Skin epidermis (tissue), 12 donors: Measurements from ENCODE around the gene TMED1.
"Not testable (repeated sequence)": the region's sequence is repeated elsewhere in the genome, so short reads cannot be mapped to it uniquely, and the experiment has no call there.

ENCODE experiments used
- H3K27ac ChIP-seq, 21 experiments: fragments of 200-600 bp; sonication (generic) in 11 of 21; one replicate each; pipeline ENCODE4 v1.5.0; 2020; ENCODE audit warnings: mild to moderate bottlenecking in 3 of 21, inconsistent platforms in 2 of 21, moderate library complexity in 2 of 21
- H3K4me3 ChIP-seq, 7 experiments: fragments of 200-600 bp; sonication (generic) in 2 of 7; one replicate each; pipeline ENCODE4 v1.5.0; 2020; ENCODE audit warnings: inconsistent platforms in 2 of 7, mild to moderate bottlenecking in 2 of 7, moderate library complexity in 1 of 7

The TMED1 gene, protein sequence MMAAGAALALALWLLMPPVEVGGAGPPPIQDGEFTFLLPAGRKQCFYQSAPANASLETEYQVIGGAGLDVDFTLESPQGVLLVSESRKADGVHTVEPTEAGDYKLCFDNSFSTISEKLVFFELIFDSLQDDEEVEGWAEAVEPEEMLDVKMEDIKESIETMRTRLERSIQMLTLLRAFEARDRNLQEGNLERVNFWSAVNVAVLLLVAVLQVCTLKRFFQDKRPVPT

DNA sequence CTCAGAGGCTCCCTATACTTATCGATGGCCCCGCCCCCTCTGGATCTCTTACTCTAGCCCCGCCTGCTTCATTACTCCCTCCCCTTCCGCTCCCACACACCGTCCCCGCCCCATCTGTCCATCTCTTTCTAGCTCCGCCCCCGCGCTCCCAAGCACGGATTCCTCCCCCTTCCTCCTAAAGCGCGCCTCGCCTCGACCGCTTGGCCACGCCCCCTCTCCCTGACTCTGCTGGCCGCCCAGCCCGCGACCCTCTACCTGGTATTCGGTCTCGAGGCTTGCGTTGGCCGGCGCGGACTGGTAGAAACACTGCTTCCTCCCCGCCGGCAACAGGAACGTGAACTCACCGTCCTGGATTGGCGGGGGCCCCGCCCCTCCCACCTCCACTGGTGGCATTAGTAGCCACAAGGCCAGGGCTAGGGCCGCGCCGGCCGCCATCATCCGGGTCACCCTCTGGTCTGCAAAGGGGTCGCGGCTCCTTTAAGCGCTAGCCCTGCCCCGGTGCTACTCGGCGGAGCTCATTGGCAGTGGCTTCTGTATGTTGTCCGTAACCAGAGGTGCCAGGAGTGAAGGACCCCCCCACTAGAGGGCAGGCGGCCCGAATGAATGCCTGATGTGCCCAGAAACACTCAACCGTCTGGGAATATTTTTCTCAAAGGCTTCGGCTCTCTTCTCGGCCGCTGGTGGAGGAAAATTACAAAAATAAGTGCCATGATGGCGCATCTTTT is at the start of gene TMED1:
Gene TMED1, minus strand, starts transcription at position 459 of the 725 bp plus-strand sequence. Its CDS starts 21 bp downstream, at position 438.
- H3K4me3 ChIP-seq: peak within 1 kb of the TSS; percentile 50 to 87 (median 58)
- H3K27ac ChIP-seq: peak within 1 kb of the TSS; percentile 81 to 99 (median 96)

DNA sequence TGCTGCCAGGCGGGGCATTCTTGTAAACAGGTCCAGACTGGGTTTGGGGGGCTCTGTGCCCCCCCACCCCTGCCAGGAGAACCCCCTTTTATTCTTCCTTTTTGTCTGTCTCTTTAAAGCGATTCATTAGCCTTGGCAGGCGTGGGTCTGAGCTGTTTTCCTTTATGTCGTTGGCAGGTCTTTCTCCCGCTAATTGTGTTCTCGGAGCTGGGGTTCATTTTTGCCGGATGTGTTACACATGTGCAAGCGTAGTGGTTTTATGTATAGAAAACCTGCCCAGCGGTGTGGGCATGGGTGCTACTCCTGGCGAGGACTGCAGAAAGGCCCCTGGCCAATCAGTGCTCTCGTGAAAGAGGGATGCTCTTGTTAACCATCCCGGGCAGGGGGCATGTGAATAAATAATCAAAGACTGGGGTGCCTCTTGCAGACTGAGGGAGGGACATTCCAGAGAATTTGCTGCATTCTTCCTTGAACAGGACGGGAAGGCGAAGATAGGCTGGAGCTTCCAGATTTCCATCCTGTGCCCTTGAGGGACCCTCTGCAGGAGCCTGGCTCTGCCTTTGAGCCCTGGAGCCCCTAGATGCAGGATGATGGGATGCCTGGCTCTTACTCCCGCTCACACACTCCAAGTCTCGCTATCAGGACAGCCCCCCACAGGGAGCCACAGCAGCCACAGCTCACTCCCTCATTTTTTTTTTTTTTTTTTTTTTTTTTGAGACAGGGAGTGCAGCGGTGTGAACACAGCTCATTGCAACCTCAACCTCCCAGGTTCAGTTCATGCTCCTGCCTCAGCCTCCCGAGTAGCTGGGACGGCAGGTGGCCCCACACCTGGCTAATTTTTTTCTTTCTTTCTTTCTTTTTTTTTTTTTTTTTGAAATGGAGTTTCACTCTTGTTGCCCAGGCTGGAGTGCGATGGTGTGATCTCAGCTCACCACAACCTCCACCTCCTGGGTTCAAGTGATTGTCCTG is 49.5 kb upstream of the TMED1 start:
- H3K4me3 ChIP-seq: no peak overlapping the region
- H3K27ac ChIP-seq: peak overlapping the region in 4 of 21 experiments; percentile 0 to 52 (median 27)

DNA sequence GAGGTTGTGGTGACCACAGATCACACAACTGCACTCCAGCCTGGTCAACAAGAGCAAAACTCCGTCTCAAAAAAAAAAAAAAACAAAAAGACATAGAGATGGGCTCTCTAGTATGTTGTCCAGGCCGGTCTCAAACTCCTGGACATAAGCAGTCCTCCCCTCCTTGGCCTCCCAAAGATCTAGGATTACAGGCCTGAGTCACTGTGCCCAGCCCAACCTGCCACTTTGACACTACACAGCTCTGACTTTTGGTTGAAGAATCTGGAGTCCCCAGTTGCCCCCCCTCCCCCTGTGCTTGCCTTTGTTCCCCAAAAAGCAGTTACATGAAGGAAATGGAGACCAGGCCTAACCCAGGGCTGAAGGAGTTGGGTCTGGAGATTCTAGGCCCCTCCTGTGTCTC is 48.3 kb upstream of the TMED1 start:
- H3K27ac ChIP-seq: peak overlapping the region in 3 of 21 experiments; percentile 0 to 52 (median 13)

DNA sequence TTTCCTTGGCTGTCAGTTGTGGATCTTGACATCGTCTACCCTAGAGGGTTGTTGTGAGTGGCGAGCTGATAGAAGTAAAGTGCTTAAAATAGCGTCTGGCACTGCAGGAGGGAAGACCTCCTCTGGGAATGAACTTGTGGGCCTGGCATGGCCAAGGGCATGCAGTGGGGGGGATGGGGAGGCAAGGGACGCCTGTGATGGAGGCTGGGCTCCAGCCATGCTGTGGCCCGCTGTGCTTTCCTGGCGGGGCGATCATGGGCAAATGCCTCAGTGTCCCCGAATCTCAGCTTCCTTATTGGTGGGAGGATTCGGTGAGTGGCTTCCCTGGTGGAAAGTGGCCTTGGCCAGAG is 46.1 kb upstream of the TMED1 start:
- no peak overlapping the region for H3K4me3 ChIP-seq
- no peak overlapping the region for H3K27ac ChIP-seq

More for the DNA sequence above, 48.3 kb upstream of the TMED1 start:
- no peak overlapping the region for H3K4me3 ChIP-seq

DNA sequence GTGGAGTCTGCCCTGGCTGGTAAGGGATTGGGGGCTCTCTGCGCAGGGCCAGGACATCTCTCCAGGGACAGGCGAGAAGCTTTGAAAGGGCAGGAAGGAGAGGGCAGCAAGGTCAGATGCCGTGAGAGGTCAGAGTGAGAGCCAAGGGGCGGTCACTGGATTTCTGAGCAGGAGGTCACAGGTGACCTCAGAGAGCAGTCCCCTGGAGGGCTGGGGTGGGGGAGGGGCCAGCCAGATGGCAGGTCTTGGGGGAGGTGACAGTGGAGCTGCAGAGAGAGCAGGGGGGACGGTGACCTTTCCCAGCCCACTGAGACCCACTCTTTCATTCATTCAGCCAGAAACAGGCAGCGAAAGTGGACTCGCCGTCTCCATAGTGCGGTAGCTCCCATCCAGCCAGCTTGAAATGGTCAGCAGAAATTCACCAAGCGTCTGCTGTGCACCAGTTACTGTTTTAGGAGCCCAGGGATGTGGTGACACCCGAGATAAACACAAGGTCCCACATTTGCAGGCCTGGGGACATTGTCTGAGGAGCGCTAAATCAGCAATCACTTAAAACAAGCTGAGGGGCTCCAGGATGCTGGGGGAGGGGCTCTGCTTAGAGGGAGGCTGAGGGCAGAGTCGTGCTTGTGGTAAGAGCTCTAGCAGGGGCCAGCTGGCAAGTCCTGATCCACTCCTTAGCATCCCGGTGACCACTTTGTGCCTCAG is 45.5 kb upstream of the TMED1 start:
- H3K4me3 ChIP-seq: no peak overlapping the region
- H3K27ac ChIP-seq: no peak overlapping the region

DNA sequence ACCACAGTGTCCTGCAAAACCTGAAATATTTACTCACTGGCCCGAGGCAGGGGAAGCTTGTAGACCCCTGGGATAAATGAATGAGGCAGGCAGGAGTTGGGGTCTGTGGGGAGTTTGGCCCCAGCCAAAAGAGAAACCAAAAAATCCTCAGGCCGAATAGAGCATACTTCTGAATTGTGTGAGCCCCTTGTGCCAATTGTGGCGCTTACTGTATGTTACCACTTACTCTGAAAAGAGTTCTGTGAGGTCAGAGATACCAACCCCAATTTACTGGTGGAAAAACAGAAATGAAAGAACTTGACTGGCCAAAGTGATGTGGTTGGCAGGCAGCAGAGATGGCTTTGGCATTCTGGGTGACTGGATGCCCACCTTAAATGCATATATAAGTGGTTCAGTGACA is 42.2 kb upstream of the TMED1 start:
- Histone ChIP-seq H3K27ac (peak overlapping the region in 10 of 21 experiments; percentile 7 to 78 (median 45)), H3K4me3 (no peak overlapping the region)

DNA sequence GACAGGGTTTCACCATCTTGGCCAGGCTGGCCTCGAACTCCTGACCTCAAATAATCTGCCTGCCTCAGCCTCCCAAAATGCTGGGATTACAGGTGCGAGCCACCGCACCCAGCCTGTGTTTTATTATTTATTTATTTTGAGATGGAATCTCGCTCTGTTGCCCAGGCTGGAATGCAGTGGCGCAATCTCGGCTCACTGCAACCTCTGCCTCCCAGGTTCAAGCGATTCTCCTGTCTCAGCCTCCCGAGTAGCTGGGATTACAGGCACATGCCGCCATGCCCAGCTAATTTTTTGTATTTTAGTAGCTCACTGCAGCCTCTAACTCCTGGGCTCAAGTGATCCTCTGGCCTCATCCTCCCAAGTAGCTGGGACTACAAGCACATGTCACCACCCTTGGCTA is 41.6 kb upstream of the TMED1 start:
- H3K4me3 ChIP-seq: not testable (repeated sequence)
- H3K27ac ChIP-seq: peak overlapping the region in 12 of 21 experiments; percentile 7 to 78 (median 45)

DNA sequence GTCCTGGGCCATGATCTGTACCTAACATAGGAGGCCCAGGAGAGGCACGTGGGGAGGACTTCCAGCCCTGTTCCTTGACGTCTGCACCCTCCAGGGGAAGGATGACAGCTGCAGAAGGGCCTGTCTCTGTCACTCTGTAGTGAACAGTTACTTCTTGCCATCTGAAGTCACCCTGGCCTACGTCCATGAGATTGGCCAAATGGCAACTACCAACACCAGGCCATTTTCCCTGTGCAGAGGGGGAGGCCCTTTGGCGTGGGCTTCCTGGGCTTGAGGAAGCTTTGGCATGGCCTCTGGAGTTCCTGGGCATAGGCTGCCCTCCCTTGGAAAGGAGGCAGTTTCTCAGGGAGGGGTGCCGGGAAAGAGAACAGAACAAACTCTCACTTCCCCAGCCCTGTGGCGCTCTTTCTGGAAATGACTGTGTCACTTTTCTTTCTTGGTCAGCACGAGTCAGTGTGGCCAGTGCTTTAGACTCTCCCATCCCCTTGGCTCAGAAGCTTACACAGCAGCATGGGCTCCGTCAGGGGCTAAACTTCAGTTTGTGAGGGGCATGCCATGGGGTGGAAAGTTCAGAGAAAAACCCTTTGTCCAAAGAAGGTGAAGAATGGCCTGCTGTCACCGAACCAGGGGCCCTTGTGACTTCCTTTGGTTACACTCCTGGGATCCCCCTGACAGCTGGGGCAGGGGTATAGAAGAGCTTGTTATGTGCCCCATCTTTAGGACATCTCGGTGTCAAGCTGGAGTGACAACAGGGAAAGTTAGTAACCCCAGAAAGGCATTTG is 40.6 kb upstream of the TMED1 start:
- H3K4me3 ChIP-seq: no peak overlapping the region
- H3K27ac ChIP-seq: peak overlapping the region in 16 of 21 experiments; percentile 9 to 78 (median 40)

DNA sequence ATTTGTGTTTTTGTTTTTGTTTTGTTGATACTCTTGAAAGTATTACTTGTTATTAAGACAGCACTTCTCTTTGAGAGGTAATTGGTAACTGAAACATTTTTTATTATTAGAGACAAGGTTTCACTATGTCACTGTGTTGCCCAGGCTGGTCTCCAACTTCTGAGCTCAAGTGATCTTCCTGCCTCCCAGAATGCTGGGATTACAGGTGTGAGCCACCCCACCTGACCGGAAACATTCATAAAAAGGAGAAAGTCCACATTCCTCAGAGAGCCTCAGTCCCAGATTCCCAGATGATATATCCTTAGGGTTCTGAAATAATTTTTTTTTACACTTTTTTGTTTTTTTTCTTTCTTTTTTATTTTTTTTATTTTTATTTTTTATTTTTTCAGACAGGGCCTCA is 38.0 kb upstream of the TMED1 start:
- no peak overlapping the region for H3K4me3 ChIP-seq
- H3K27ac ChIP-seq: no peak overlapping the region

DNA sequence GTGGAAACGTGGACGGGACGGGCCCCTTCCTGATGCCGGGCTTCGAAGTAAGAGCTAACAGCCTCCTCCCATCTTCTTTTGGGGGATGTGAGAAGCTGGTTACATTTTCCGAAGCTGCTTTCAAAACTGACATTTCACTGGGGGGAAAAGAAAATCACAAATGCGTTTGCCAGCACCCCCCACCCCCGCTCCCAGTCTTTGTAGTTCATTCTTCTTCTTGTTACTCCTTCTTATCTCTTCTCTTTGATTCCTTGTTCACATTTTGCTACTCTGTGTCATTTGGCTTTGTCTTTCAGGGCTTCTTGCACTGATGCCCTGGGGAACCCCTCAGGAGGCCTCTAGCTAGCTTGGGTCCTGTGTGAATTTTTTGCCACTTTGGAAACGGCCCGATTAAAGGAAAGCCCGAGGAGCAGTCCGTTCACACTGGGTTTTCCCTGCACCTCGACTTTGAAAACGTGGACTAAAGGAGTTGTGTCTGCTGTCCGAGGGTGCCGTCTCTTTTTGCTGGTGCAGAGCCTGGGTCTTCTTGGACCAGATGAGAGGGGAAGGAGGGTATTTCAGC is 36.6 kb upstream of the TMED1 start:
- Histone ChIP-seq H3K4me3 (peak overlapping the region; percentile 69 to 97 (median 85)), H3K27ac (peak overlapping the region in 20 of 21 experiments; percentile 70 to 96 (median 92))

DNA sequence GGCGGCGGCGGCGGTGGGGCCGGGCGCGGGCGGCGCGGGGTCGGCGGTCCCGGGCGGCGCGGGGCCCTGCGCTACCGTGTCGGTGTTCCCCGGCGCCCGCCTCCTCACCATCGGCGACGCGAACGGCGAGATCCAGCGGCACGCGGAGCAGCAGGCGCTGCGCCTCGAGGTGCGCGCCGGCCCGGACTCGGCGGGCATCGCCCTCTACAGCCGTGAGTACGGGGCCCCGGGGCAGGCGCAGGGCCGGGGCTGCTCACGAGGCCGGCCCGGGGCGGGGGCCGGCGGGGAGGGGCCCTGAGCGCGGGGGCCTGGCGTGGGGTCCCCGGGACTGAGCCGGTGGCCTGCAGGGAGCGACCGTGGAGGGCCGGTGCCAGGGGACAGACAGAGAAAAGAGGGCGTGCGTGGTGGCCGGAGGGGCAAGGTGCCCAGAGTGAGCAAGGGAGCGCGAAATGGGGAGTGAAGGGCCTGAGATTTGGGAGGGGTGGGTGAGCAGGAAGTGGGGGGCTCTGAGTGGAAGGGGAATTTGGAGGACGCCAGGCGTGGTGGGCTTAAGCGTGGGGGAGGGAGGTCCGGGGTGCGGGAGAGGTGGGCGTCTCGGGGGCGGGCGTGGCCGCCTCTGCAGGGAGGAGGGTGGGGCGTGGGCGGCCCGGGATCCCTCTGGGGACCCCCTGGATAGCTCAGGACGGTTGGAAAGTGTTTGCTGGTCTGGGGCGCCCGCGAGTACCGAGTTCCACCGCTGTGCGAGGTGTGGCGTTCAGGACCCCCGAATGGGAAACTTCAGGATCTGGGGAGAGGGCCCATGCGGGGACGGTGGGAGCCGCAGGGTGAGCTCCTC is 35.9 kb upstream of the TMED1 start:
- H3K4me3 ChIP-seq: peak overlapping the region; percentile 69 to 97 (median 85)
- H3K27ac ChIP-seq: peak overlapping the region; percentile 66 to 96 (median 92)

DNA sequence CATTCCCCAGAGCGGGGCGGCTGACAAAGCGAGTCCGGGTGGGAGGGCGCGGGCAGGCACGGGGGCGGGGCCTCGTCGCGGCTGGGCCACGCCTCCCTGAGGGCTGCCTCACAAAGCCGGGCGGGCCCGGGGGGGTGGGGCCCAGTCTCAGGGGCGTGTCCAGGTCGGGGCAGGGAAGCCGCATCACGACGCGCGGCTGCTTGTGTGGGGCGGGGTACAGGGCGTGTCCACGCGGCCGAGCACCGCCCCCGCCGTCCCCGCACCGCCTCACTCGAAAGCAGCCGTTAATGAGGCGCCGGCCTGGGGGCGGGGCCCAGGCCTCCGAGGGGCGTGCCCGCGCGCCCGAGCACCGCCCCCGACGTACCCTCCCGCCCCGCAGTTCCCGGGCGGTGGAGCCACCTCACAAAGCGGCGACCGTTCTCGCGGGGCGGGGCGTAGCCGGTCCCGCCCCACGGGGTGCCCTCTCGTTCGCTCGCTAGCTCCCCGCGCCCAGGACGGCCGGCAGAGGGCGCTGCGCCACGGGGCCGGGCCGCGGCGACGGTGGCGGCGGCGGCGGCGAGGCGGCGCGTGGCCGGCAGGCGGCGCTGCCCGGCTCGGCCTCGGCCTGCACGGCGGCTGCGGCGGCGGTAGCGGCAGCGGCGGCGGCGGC is 35.1 kb upstream of the TMED1 start, which contains the start of gene CARM1:
Gene CARM1, plus strand, starts transcription at position 599 of the 649 bp plus-strand sequence. CDS start 150 bp downstream, outside the sequence.
- Histone ChIP-seq H3K4me3 (peak within 1 kb of the TSS; percentile 69 to 97 (median 85)), H3K27ac (peak within 1 kb of the TSS; percentile 69 to 96 (median 92))

DNA sequence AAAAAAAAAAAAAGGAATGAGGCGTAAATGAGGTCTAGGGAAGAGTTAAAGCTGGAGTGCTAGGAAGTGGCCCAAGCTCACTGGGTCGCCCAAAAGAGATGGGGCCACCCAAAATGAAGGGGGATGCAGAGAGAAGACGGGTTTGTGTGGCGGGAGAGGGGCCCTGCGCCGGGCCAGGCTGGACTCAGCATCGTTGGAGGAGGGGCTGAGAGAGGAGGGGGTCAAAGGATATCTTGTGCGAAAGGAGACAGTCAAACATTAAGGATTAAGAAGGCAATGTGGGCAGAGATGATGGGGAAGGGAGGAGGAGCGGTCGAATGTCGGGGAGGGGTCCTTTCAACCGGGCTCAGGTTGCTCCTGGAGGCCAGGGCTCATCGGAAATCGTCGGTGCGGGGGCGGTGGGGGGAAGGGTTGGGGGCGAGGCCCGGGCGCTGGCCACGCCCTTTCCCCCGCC is 34.5 kb upstream of the TMED1 start:
- H3K4me3 ChIP-seq: peak overlapping the region; percentile 17 to 39 (median 27)
- H3K27ac ChIP-seq: peak overlapping the region in 19 of 21 experiments; percentile 31 to 89 (median 71)

DNA sequence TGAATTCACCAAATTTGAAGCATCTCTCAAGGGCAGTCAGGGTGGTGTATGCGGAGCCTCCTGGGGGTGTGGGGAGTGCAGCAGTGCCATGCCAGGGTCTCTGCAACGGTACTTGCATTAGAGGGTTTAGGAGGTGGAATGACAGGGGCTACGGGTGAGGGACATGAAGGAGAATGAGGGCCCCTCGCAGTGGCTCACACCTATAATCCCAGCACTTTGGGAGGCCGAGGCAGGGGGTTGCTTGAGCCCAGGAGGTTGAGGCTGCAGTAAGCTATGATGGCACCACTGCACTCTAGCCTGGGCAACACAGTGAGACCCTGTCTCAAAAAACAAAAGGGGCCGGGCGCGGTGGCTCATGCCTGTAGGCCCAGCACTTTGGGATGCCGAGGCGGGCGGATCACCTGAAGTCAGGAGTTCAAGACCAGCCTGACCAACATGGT is 33.9 kb upstream of the TMED1 start:
- H3K27ac ChIP-seq: peak overlapping the region in 4 of 21 experiments; percentile 78 to 89 (median 82)
- H3K4me3 ChIP-seq: not testable (repeated sequence)

DNA sequence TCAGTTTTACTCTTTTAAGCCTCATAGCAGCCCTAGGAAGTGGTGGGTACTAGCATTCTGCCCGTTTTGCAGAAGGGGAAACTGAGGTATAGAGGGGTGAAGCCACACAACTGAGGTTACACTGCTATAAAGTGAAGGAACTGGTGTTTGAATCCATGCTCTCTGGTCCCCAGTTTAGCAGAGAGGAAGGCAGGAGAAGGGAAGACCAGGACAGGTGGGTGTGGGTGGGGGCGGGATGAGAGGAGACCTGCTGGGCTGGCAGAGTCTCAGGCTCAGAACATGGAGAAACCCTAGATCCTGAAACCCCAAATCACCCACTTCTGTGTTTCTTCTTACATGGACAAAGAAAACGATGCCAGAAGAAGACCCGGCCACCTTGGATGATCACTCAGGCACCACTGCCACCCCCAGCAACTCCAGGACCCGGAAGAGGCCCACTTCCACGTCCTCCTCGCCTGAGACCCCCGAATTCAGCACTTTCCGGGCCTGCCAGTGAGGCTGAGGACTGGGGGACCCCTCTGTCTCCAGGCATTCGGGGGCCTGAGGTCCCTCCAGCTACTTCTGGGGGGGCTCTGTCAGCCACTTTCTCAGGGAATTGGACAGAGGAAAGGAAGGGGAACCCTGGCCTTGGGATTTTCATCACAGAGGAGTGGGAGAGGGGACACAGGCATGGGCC is 33.0 kb upstream of the TMED1 start:
- no peak overlapping the region for H3K4me3 ChIP-seq
- no peak overlapping the region for H3K27ac ChIP-seq

DNA sequence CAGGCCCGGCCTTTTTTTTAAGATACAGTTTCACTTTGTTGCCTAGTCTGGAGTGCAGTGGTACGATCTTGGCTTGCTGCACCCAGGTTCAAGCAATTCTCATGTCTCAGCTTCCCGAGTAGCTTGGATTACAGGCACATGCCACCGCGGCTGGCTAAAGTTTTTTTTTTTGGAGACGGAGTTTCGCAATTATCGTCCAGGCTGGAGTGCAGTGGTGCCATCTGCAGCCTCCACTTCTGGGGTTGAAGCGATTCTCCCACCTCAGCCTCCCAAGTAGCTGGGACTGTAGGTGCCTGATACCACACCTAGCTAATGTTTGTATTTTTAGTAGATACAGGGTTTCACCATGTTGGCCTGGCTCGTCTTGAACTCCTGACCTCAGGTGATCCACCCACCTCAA is 30.5 kb upstream of the TMED1 start:
- Histone ChIP-seq H3K27ac (no peak overlapping the region), H3K4me3 (no peak overlapping the region)
